Measurements from ENCODE around the gene SAAL1. TPM values are rescaled to one million over a fixed set of nuclear protein-coding genes. Genes with fewer than 3 reads are reported as not detected.

The SAAL1 gene
- polyA plus RNA-seq, 1 donor from 2014 or later = 66.2 TPM

DNA sequence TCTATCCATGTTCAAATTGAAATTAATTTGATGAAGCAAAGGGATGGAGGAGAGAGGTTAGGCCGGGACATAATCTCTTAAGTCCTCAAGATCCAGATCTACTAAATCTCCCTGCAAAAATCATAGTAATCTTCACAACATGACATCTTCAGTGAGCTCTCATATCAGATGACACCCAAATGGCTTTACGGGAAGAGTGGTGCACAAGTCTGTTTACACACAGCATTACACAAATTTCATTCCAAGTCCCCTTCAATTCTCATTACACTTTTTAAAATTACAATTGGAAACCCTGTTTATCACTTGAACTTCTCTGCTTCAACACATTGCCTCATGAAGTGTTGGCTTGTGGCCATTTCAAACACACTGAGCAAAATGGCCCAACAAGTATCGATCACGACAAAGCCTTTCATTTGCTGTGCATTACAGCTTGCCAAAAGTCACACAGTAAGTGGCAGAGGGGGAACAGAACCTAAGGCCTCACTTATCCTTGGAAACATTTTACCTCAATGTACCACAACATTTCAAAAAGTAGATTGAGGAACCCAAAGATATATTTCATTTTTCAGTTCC is 41.9 kb downstream of the SAAL1 start:
- Histone ChIP-seq H3K4me2 (ENCODE audit: low read length) (no peak overlapping the region), H3K36me3 (ENCODE audit: insufficient read depth, low read length) (no peaks in the 10 kb centered on the region), H3K9me3 (ENCODE audit: low read length) (no peaks in the 10 kb centered on the region), H3F3A (ENCODE audit: insufficient read depth, low read length, poor library complexity, severe bottlenecking) (no peaks in the 10 kb centered on the region), H4K20me1 (ENCODE audit: insufficient read depth) (no peaks in the 10 kb centered on the region), H3K27ac (ENCODE audit: low read length) (no peak overlapping the region), H3K27me3 (ENCODE audit: insufficient read depth, low read depth, low read length) (no peaks in the 10 kb centered on the region), H2AFZ (ENCODE audit: low read depth, low read length) (no peak overlapping the region), H3K79me2 (replicated peaks; ENCODE audit: insufficient read depth, low read length) (no peaks in the 10 kb centered on the region), H3K9ac (ENCODE audit: low read length) (no peak overlapping the region), H3K4me3 (ENCODE audit: low read length) (no peak overlapping the region), H3K9me2 (ENCODE audit: insufficient read depth, low read length) (no peaks in the 10 kb centered on the region)
- TF ChIP-seq EP300 (conservative IDR thresholded peaks at IDR 0.05; ENCODE audit: poor library complexity, severe bottlenecking) = no peak
- no peak for TF ChIP-seq EZH2 (IDR thresholded peaks at IDR 0.05; ENCODE audit: borderline replicate concordance, insufficient read depth, low read length, poor library complexity, severe bottlenecking)

DNA sequence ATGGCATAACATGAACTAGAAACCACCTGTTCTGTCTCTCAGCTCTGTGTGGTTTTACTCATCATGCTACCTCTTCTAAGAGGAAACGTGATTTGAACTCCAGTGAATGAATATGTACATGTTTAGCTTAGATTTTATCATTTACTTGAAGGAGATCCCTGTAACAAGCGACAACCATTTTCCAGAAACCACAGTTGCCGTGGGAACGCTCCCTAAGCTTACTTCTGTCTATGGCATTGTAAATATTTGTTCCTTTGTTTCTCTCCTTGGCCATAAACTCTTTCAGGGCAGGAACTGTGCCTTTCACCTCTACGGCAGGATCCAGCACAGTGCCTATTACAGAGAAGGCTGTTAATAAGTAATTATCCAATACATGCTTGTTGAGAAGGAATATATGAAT is 42.8 kb downstream of the SAAL1 start:
- H3K79me2 ChIP-seq (replicated peaks; ENCODE audit: insufficient read depth, low read length) = no peaks in the 10 kb centered on the region
- no peaks in the 10 kb centered on the region for H3K27me3 ChIP-seq (ENCODE audit: insufficient read depth, low read depth, low read length)
- H3K36me3 ChIP-seq (ENCODE audit: insufficient read depth, low read length) = no peaks in the 10 kb centered on the region
- H3K4me2 ChIP-seq (ENCODE audit: low read length) = no peak overlapping the region
- H3K27ac ChIP-seq (ENCODE audit: low read length) = no peak overlapping the region
- H2AFZ ChIP-seq (ENCODE audit: low read depth, low read length) = no peak overlapping the region
- no peaks in the 10 kb centered on the region for H3K9me3 ChIP-seq (ENCODE audit: low read length)
- H4K20me1 ChIP-seq (ENCODE audit: insufficient read depth) = no peaks in the 10 kb centered on the region
- H3K4me3 ChIP-seq (ENCODE audit: low read length) = no peak overlapping the region
- no peak overlapping the region for H3K9ac ChIP-seq (ENCODE audit: low read length)
- no peaks in the 10 kb centered on the region for H3F3A ChIP-seq (ENCODE audit: insufficient read depth, low read length, poor library complexity, severe bottlenecking)
- TF ChIP-seq POLR2AphosphoS5 (IDR thresholded peaks at IDR 0.05) = no peak
- no peak for TF ChIP-seq EP300 (conservative IDR thresholded peaks at IDR 0.05; ENCODE audit: poor library complexity, severe bottlenecking)
- TF ChIP-seq RAD21 (conservative IDR thresholded peaks at IDR 0.05) = no peak
- TF ChIP-seq, protein P1, sequence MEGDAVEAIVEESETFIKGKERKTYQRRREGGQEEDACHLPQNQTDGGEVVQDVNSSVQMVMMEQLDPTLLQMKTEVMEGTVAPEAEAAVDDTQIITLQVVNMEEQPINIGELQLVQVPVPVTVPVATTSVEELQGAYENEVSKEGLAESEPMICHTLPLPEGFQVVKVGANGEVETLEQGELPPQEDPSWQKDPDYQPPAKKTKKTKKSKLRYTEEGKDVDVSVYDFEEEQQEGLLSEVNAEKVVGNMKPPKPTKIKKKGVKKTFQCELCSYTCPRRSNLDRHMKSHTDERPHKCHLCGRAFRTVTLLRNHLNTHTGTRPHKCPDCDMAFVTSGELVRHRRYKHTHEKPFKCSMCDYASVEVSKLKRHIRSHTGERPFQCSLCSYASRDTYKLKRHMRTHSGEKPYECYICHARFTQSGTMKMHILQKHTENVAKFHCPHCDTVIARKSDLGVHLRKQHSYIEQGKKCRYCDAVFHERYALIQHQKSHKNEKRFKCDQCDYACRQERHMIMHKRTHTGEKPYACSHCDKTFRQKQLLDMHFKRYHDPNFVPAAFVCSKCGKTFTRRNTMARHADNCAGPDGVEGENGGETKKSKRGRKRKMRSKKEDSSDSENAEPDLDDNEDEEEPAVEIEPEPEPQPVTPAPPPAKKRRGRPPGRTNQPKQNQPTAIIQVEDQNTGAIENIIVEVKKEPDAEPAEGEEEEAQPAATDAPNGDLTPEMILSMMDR (IDR thresholded peaks at IDR 0.05; ENCODE audit: poor library complexity, severe bottlenecking) = no peak
- no peak for TF ChIP-seq SMC3 (conservative IDR thresholded peaks at IDR 0.05; ENCODE audit: poor library complexity)
- TF ChIP-seq, protein P2, sequence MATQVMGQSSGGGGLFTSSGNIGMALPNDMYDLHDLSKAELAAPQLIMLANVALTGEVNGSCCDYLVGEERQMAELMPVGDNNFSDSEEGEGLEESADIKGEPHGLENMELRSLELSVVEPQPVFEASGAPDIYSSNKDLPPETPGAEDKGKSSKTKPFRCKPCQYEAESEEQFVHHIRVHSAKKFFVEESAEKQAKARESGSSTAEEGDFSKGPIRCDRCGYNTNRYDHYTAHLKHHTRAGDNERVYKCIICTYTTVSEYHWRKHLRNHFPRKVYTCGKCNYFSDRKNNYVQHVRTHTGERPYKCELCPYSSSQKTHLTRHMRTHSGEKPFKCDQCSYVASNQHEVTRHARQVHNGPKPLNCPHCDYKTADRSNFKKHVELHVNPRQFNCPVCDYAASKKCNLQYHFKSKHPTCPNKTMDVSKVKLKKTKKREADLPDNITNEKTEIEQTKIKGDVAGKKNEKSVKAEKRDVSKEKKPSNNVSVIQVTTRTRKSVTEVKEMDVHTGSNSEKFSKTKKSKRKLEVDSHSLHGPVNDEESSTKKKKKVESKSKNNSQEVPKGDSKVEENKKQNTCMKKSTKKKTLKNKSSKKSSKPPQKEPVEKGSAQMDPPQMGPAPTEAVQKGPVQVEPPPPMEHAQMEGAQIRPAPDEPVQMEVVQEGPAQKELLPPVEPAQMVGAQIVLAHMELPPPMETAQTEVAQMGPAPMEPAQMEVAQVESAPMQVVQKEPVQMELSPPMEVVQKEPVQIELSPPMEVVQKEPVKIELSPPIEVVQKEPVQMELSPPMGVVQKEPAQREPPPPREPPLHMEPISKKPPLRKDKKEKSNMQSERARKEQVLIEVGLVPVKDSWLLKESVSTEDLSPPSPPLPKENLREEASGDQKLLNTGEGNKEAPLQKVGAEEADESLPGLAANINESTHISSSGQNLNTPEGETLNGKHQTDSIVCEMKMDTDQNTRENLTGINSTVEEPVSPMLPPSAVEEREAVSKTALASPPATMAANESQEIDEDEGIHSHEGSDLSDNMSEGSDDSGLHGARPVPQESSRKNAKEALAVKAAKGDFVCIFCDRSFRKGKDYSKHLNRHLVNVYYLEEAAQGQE (IDR thresholded peaks at IDR 0.05; ENCODE audit: borderline replicate concordance) = no peak
- no peak for TF ChIP-seq TAF1 (IDR thresholded peaks at IDR 0.05; ENCODE audit: low read depth)
- TF ChIP-seq MXI1 (conservative IDR thresholded peaks at IDR 0.05; ENCODE audit: poor library complexity, severe bottlenecking) = no peak
- TF ChIP-seq EZH2 (IDR thresholded peaks at IDR 0.05; ENCODE audit: borderline replicate concordance, insufficient read depth, low read length, poor library complexity, severe bottlenecking) = no peak
- H3K9me2 ChIP-seq (ENCODE audit: insufficient read depth, low read length) = no peaks in the 10 kb centered on the region
